ENCODE results near the gene IL21R.
A peak's percentile ranks its signal among the peaks of the same experiment; 100 is the strongest.
"Not testable (repeated sequence)": the region's sequence is repeated elsewhere in the genome, so short reads cannot be mapped to it uniquely, and the experiment has no call there.

The IL21R gene

DNA sequence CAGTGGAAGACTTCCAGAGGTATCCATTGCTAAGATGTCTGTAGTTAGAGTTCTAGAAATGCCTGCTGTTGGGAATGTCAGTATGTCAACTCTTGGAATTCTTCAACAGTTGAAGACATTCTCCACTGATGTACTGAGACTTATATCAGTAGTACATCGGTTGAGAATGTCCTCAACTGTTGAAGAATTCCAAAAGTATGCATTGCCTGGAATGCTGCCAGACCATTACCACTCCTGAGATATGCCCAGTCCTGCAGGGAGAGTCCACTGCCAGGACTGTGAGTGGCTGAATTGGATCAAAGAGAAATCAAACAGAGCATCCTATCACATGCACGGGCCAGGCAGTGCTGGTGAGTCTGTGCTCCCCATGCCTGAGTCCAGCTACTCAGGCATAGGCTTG is 42.0 kb downstream of the IL21R start:
- no peak for DNase-seq (ENCODE audit: low read depth in 2 of 2)

DNA sequence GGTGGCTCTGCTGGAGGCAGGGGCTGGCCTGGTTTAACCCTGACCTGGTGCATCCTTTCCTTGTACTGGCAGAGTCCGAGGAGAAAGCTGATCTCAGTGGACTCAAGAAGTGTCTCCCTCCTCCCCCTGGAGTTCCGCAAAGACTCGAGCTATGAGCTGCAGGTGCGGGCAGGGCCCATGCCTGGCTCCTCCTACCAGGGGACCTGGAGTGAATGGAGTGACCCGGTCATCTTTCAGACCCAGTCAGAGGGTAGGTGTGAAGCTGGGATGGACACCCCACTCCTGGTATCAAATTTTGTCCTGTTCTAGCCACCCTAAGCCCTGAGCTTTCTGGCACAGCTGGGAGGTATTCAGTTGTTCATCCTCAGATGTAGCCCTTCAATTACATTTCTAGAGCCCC is 42.5 kb downstream of the IL21R start:
- no peak for DNase-seq (ENCODE audit: low read depth in 2 of 2)

DNA sequence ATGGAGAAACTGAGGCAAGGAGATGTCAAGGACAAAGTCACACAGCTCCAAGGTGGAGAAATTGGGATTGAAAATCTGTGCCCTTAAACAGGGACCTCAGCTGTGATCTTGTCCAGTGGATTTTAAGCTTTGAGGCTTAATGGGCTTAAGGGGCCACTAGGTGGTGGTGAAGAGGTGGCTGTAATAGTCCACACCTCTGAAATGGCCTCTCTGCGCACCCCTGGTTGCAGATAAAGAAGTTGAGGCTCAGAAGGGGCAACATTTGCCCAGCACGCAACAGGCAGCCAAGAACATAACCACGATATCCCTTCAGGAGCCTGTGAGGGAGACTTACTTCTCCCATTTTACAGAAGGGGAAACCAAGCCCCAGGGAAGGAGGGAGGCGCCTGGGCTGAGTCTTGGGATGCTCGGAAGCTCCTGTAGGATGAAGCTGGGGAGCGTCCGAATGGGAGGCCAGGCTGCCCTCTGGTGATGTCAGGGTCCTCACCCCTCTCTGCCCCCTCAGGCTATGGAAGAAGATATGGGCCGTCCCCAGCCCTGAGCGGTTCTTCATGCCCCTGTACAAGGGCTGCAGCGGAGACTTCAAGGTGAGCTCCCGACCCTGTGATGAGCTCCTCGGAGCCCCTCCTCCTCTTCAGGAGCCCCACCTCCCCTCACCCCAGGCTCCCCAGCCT is 43.7 kb downstream of the IL21R start:
- DNase-seq (ENCODE audit: low read depth in 2 of 2): no peak

DNA sequence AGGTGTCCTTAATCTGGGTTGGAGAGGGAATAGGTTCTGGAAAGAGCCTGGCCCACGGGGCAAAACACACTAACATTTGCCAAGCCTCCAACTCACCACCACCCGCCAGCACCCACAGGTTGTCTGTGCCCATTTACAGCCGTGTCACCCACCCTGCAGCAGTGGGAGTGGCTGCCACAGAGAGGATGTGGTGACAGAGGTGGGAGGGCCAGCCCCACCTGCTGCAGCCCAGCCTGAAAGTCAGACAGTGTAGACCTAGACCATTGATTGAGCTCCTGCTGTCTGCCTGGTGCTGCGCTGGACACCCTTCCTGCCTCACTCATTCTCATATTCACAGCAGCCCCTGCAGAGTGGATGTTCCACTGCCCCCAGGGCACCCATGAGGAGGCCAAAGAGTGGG is 44.7 kb downstream of the IL21R start:
- peak; percentile 79 to 83 for DNase-seq (ENCODE audit: low read depth in 2 of 2)

DNA sequence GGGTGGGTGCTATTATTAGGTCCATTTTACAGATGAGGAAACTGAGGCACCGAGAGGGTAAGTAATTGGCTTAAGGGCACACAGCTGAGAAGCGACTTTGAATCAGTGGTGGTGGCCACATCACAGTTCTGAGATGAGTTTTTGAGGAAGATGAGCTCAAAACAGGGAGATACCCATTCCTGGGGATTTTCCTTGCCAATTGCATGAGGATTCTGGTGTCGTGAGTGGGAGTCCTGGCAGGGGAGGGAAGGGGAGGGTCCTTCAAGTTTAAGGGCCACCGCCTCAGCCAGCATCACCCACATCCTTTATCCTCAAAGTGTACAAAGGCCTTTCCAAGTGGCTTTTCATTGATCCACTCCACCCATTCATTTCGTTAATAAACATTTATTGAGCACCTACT is 45.3 kb downstream of the IL21R start:
- no peak for DNase-seq (ENCODE audit: low read depth in 2 of 2)

DNA sequence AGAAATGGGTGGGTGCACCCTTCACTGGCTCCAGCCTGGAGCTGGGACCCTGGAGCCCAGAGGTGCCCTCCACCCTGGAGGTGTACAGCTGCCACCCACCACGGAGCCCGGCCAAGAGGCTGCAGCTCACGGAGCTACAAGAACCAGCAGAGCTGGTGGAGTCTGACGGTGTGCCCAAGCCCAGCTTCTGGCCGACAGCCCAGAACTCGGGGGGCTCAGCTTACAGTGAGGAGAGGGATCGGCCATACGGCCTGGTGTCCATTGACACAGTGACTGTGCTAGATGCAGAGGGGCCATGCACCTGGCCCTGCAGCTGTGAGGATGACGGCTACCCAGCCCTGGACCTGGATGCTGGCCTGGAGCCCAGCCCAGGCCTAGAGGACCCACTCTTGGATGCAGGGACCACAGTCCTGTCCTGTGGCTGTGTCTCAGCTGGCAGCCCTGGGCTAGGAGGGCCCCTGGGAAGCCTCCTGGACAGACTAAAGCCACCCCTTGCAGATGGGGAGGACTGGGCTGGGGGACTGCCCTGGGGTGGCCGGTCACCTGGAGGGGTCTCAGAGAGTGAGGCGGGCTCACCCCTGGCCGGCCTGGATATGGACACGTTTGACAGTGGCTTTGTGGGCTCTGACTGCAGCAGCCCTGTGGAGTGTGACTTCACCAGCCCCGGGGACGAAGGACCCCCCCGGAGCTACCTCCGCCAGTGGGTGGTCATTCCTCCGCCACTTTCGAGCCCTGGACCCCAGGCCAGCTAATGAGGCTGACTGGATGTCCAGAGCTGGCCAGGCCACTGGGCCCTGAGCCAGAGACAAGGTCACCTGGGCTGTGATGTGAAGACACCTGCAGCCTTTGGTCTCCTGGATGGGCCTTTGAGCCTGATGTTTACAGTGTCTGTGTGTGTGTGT is 46.8 kb downstream of the IL21R start:
- no peak for DNase-seq (ENCODE audit: low read depth in 2 of 2)

DNA sequence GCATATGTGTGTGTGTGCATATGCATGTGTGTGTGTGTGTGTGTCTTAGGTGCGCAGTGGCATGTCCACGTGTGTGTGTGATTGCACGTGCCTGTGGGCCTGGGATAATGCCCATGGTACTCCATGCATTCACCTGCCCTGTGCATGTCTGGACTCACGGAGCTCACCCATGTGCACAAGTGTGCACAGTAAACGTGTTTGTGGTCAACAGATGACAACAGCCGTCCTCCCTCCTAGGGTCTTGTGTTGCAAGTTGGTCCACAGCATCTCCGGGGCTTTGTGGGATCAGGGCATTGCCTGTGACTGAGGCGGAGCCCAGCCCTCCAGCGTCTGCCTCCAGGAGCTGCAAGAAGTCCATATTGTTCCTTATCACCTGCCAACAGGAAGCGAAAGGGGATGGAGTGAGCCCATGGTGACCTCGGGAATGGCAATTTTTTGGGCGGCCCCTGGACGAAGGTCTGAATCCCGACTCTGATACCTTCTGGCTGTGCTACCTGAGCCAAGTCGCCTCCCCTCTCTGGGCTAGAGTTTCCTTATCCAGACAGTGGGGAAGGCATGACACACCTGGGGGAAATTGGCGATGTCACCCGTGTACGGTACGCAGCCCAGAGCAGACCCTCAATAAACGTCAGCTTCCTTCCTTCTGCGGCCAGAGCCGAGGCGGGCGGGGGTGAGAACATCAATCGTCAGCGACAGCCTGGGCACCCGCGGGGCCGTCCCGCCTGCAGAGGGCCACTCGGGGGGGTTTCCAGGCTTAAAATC is 47.6 kb downstream of the IL21R start:
- peak; percentile 84 to 92 for DNase-seq (ENCODE audit: low read depth in 2 of 2)

DNA sequence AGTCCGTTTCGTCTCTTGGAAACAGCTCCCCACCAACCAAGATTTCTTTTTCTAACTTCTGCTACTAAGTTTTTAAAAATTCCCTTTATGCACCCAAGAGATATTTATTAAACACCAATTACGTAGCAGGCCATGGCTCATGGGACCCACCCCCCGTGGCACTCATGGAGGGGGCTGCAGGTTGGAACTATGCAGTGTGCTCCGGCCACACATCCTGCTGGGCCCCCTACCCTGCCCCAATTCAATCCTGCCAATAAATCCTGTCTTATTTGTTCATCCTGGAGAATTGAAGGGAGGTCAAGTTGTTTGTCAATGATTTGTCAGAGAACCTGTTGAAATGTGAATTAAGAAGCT is 48.2 kb downstream of the IL21R start:
- DNase-seq (ENCODE audit: low read depth in 2 of 2): no peak

DNA sequence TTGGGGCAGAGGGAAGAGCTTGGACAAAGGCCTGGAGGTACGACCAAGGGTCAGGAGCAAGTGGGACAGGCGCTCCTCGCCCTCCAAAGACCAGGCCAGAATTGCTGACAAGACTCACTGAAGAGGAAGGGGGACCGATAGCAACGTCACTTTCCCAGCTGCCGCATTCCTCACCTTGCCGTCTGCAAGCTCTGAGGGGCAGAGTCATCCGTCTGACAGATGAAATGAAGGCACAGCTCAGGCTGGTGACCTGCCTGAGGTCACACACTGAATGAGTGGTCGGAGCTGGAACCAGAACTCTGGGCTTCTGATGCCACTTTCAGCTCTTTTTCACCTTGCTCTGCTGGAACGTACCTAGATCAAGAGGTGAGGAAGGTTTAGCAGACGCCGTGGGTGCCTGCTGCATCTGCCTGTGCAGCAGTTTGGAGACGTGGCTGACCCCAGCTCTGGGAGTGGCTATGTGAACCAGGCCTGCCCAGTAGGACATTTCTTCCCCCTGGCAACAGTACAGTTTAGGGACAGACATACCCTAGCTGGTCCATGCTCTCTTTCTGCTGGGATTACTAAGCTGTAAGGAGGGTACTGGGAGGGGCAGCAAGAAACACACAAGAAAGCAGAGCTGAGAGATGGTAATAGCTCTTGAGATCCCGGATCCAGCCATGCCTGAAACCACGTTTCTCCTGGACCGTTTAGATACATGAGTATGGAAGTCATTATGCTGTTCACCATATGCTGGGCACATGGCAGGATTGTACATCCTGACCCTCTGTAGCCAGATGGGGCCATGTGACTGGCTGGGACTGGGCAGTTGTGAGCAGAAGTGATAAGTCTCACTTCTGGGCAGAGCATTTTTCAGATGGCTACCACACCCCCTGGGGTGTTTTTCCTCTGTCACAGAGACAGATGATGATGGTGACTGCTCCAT is 50.9 kb downstream of the IL21R start:
- DNase-seq (ENCODE audit: low read depth in 2 of 2): no peak

DNA sequence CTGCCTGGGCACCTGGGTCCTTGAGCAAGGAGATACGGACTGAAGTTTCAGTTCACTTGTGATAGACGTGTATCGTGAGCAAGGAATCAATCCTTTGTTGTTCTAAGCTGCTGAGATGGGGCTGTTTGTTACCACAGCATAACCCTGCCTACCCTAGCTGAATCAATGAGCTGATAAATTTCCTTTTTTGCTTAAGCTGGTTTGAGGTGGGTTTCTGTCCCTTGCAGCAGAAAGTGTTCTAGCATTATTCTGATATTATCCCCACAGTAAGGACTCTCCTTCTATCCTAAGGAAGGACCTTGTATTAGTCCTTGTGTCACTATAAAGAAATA is 51.5 kb downstream of the IL21R start:
- no peak for DNase-seq (ENCODE audit: low read depth in 2 of 2)

DNA sequence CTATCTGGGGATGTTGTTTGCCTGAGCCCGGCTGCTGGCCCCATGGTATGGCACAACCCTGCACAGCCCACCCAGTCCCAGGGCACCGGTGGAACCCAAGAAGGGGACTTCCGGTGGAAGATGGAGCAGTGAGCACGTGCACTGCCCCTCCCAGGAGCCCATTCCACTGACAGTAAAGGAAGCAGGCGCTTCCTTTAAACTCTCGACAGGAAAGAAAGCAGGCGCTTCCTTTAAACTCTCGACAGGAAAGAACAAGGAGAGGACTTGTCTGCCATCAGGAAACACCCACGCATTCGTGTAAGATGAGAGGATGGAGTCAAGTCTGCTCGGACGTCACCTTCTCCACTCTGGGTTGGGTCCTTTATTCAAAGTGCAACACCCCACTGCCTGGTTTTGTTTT is 53.7 kb downstream of the IL21R start:
- no peak for DNase-seq (ENCODE audit: low read depth in 2 of 2)

DNA sequence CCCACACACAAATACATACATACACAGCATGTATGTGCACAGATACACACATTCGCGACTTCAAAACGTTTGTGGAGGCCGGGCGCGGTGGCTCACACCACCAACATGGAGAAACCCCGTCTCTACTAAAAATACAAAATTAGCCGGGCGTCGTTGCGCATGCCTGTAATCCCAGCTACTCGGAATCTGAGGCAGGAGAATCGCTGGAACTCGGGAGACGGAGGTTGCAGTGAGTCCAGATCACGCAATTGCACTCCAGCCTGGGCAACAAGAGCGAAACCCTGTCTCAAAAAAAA is 55.6 kb downstream of the IL21R start:
- not testable (repeated sequence) for DNase-seq (ENCODE audit: low read depth in 2 of 2)

DNA sequence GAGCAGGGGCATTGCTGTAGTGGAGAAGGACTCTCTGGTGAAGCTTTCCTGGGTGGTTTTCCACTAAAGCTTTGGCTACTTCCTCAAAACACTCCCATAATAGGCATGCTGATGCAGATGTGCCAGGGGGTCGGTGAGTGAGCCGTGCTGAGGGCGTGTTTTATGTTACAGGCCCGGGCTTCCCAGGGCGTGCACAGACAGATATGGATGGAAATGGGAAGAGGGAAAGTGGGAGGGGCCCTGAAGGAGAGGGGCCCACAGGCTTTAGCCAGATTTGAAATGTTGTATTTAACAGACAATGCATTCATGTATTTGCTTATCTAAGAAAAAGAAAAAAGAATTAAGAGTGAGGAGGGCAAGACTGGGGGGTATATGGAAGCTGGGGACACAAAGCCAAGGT is 56.3 kb downstream of the IL21R start:
- no peak for DNase-seq (ENCODE audit: low read depth in 2 of 2)

DNA sequence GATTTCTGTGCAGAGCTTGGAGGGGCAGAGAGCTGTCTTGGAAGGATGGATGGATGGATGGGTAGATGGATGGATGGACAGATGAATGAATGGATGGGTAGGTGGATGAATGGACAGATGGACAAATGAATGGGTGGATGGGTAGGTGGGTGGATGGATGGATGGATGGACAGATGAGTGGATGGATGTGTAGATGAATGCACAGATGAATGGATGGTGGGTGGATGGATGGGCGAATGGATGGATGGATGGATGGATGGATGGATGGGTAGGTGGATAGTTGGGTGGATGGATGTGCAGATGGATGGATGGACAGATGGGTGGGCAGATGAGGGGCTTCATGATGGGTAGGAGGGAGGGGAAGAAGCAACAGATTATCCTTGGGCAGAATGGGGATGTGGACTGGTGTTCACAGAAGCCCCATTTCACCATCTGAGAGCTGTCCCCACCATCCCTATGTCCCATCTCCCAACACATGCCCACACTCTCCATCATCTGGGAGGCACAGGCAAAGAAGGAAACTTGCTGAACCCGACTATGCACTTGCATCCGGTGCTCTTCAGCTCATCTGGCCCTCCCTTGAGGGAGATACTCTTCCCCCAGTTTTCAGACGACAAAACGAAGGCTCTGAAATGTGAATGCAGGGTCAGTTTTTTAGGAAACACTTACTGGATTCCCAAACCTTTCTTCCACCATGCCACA is 57.2 kb downstream of the IL21R start:
- no peak for DNase-seq (ENCODE audit: low read depth in 2 of 2)

DNA sequence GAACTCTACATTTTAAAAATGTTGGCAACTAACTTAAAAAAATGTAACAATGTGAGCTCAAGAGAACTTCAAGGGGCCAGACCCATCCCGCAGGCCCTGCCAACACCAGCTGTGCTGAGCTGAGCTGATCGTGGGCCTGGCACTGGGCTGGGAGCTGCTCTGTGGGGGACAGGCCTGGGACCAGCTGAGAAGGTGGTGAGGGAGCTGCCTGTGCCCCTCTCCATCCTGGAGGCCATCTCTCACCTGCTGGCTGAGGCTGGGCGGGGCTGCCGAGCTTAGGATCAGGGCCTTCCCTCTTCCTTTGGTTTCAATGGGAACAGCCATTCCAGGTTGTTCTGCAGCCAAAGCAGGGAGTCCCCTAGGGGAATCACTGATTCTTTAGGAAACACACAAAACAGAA is 58.2 kb downstream of the IL21R start:
- DNase-seq (ENCODE audit: low read depth in 2 of 2): no peak

DNA sequence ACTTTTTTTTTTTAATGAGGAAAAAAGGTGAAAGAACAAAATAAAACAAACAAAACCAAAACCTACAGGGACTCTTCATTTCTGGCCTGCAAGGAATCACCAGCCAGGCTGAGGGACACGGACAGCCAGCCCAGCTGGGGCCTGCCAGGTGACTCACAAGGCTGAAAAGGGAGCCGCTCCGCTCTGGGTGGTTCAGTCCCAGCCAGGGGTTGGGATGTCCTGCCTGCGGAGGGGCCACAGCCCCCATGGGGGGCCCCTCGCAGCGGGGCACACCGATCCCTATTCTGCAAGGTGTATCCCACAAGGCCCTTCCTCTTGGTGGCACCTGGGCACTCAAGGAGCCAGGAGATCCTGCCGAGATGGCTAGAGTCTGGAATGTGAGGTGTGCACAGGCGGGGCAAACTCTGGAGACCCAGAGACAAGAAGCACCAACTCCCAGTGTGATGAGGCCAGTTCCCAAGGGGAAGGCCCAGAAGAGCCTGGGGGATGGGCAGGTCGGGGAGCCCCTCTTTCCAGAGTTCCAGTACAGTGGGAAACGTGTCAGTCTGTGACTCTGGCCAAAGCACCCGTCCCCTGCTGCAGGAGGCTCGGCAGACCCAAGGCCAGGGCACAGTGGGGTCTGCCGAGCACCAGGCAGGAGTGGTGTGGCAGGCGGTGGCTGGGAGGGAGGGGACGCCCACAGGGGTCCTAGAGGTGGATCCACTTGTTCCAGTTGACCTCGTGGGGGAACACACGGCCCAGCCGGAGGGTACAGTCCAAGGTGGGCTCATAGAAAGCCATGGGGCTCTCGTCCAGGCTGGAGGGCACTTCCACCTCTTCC is 58.9 kb downstream of the IL21R start:
- DNase-seq (ENCODE audit: low read depth in 2 of 2): no peak

DNA sequence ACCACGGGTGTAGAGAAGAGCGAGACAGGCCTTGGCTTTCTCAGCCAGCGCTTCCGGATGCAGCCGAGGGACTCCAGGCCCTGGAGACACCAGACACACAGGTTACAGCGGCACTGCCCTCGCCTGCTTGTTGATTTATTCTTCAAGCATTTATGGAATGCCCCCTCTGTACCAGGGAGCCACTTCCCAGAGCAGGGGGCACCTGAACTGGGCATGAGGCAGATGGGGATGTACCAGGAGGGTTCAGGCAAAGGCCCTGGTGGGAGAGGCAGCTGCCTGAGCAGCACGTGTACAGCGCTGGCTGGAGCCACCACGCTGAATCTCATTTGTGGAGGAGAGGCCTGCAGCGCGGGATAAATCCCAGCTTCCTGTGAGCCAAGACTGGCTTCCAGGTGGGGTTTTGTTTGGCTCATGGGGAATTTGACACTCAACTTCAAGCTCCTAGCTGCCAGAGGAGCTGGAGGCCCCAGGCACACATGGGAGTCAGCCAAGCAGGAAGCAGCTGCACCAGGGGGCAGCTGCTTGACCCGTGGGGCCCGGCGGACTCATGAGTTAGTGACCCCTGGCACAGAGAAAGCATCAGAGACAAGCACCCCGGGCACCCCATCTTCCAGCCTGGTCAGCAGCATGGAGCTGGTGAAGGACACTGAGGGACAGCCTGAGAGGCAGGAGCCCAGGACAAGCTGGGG is 59.7 kb downstream of the IL21R start:
- no peak for DNase-seq (ENCODE audit: low read depth in 2 of 2)

DNA sequence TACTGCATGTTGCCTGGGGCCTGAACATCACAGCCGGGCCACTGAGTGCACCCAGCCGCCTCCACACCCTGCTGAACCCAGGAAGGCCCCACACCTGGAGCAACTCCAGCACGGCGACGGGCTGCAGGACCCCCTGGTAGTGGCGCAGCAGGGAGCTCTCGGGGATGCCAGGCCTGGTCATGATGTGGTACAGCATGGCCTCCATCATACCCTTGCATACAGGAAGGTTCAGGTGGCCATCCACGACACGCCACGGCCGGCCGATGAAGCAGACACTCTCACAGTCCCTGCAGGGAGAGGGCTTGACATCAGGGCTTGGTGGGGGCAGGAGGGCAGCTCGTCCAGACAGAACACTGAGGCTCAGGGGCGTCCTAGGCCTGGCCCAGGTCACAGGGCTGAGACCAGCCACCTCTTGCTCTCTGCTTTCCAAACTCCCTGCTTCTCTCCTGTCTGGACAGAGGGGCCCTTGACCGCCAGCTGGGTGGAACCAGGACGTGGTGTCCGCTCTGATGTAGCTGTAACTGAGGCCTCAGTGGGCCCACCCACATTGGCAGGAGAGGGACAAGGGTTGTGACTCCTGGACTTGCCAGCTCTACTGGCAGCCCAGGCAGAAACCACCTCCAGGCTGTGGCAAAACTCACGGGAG is 60.3 kb downstream of the IL21R start:
- no peak for DNase-seq (ENCODE audit: low read depth in 2 of 2)

Data from stimulated activated CD8-positive, alpha-beta memory T cell treated with anti-CD3 and anti-CD28 coated beads, Interleukin-7, amount 100 ng/mL, for 4 hours (primary cell).